ENCODE results near the gene SETD7. TPM values are rescaled to one million over a fixed set of nuclear protein-coding genes. Genes with fewer than 3 reads are reported as not detected.

SETD7 gene
- total RNA-seq, 2 donors from 2014 or later: 74.7 to 101 TPM

GRCh38 chr4:139584013-139584412 lies 28.0 kb upstream of the SETD7 start:
- H3K9me3 ChIP-seq: no peaks in the 10 kb centered on the region

GRCh38 chr4:139582044-139582443 lies 26.0 kb upstream of the SETD7 start:
- no peaks in the 10 kb centered on the region for H3K36me3 ChIP-seq
- no peak for TF ChIP-seq CTCF (IDR thresholded peaks at IDR 0.05)
- H3K4me3 ChIP-seq: no peak overlapping the region
- no peak overlapping the region for H3K27ac ChIP-seq
- DNase-seq (ENCODE audit: low spot score): no peak
- no peaks in the 10 kb centered on the region for H3K9me3 ChIP-seq
- no peaks in the 10 kb centered on the region for H3K27me3 ChIP-seq (replicated peaks; ENCODE audit: insufficient read depth)
- ATAC-seq (ENCODE audit: insufficient number of reproducible peaks, low FRiP score, low read depth): no peak
- no peaks in the 10 kb centered on the region for H3K4me1 ChIP-seq (ENCODE audit: control insufficient read depth in 1 of 2, low read depth in 2 of 2)

More at GRCh38 chr4:139584013-139584412, 28.0 kb upstream of the SETD7 start:
- no peak for DNase-seq (ENCODE audit: low spot score)
- ATAC-seq (ENCODE audit: insufficient number of reproducible peaks, low FRiP score, low read depth): no peak
- Histone ChIP-seq H3K4me1 (ENCODE audit: control insufficient read depth in 1 of 2, low read depth in 2 of 2) (no peaks in the 10 kb centered on the region), H3K36me3 (no peaks in the 10 kb centered on the region), H3K27ac (no peak overlapping the region), H3K27me3 (replicated peaks; ENCODE audit: insufficient read depth) (no peaks in the 10 kb centered on the region), H3K4me3 (no peak overlapping the region)
- no peak for TF ChIP-seq CTCF (IDR thresholded peaks at IDR 0.05)

- Histone ChIP-seq H3K4me3 (no peak overlapping the region), H3K27ac (no peak overlapping the region), H3K27me3 (replicated peaks; ENCODE audit: insufficient read depth) (no peaks in the 10 kb centered on the region), H3K9me3 (no peaks in the 10 kb centered on the region), H3K36me3 (no peaks in the 10 kb centered on the region), H3K4me1 (ENCODE audit: control insufficient read depth in 1 of 2, low read depth in 2 of 2) (no peaks in the 10 kb centered on the region)
- TF ChIP-seq CTCF (IDR thresholded peaks at IDR 0.05): no peak
- no peak for ATAC-seq (ENCODE audit: insufficient number of reproducible peaks, low FRiP score, low read depth)
- DNase-seq (ENCODE audit: low spot score): no peak
These were observed 25.1 kb upstream of the SETD7 start for GRCh38 chr4:139581096-139581495.

- no peak for TF ChIP-seq CTCF (IDR thresholded peaks at IDR 0.05)
- Histone ChIP-seq H3K4me1 (ENCODE audit: control insufficient read depth in 1 of 2, low read depth in 2 of 2) (no peaks in the 10 kb centered on the region), H3K36me3 (no peaks in the 10 kb centered on the region), H3K27ac (no peak overlapping the region), H3K27me3 (replicated peaks; ENCODE audit: insufficient read depth) (no peaks in the 10 kb centered on the region), H3K9me3 (no peaks in the 10 kb centered on the region), H3K4me3 (no peak overlapping the region)
- no peak for ATAC-seq (ENCODE audit: insufficient number of reproducible peaks, low FRiP score, low read depth)
- no peak for DNase-seq (ENCODE audit: low spot score)
These were observed 20.2 kb upstream of the SETD7 start for GRCh38 chr4:139576219-139576618.

GRCh38 chr4:139575072-139575471 lies 19.1 kb upstream of the SETD7 start:
- no peaks in the 10 kb centered on the region for H3K27me3 ChIP-seq (replicated peaks; ENCODE audit: insufficient read depth)
- no peak for TF ChIP-seq CTCF (IDR thresholded peaks at IDR 0.05)

More at GRCh38 chr4:139575072-139575471, 19.1 kb upstream of the SETD7 start:
- no peaks in the 10 kb centered on the region for H3K9me3 ChIP-seq
- no peak overlapping the region for H3K4me3 ChIP-seq
- no peak for ATAC-seq (ENCODE audit: insufficient number of reproducible peaks, low FRiP score, low read depth)
- no peaks in the 10 kb centered on the region for H3K36me3 ChIP-seq
- no peaks in the 10 kb centered on the region for H3K4me1 ChIP-seq (ENCODE audit: control insufficient read depth in 1 of 2, low read depth in 2 of 2)
- no peak for DNase-seq (ENCODE audit: low spot score)
- H3K27ac ChIP-seq: no peak overlapping the region

Measured in thoracic aorta (tissue), 2 donors.